Central memory CD8-positive, alpha-beta T cell (primary cell): ENCODE measurements around the gene C6orf52.
"Not testable (repeated sequence)": the region's sequence is repeated elsewhere in the genome, so short reads cannot be mapped to it uniquely, and the experiment has no call there.

ENCODE experiments used
- ATAC-seq: fragments of 150-1000 bp; cut with Tn5 transposase; replicated peaks from 2 replicates; pipeline ENCODE4 v1.10.0; 2022; ENCODE audit warnings: mild to moderate bottlenecking, moderate FRiP score, moderate number of reproducible peaks; ENCODE audit not compliant: poor library complexity, severe bottlenecking; ENCODE audit errors: extremely low read depth
- DNase-seq, 2 donors: peaks; one replicate each; pipeline ENCODE4 v3.0.0; 2021; ENCODE audit warnings: low spot score in 2 of 2
- H3K27ac Mint-ChIP-seq: one replicate; pipeline ENCODE4 v1.8.0; 2022; ENCODE audit warnings: low read depth, mild to moderate bottlenecking, moderate library complexity, mixed read lengths
- H3K27me3 Mint-ChIP-seq: one replicate; pipeline ENCODE4 v1.8.0; 2022; ENCODE audit warnings: mixed read lengths
- H3K36me3 Mint-ChIP-seq: one replicate; pipeline ENCODE4 v1.8.0; 2022; ENCODE audit warnings: mild to moderate bottlenecking, moderate library complexity, mixed read lengths; ENCODE audit not compliant: insufficient read depth
- H3K4me1 Mint-ChIP-seq: one replicate; pipeline ENCODE4 v1.8.0; 2022; ENCODE audit warnings: mixed read lengths
- H3K4me3 Mint-ChIP-seq: one replicate; pipeline ENCODE4 v1.8.0; 2022; ENCODE audit warnings: mild to moderate bottlenecking, moderate library complexity, mixed read lengths
- H3K9me3 Mint-ChIP-seq: one replicate; pipeline ENCODE4 v1.8.0; 2022; ENCODE audit warnings: mixed read lengths

Gene C6orf52

DNA sequence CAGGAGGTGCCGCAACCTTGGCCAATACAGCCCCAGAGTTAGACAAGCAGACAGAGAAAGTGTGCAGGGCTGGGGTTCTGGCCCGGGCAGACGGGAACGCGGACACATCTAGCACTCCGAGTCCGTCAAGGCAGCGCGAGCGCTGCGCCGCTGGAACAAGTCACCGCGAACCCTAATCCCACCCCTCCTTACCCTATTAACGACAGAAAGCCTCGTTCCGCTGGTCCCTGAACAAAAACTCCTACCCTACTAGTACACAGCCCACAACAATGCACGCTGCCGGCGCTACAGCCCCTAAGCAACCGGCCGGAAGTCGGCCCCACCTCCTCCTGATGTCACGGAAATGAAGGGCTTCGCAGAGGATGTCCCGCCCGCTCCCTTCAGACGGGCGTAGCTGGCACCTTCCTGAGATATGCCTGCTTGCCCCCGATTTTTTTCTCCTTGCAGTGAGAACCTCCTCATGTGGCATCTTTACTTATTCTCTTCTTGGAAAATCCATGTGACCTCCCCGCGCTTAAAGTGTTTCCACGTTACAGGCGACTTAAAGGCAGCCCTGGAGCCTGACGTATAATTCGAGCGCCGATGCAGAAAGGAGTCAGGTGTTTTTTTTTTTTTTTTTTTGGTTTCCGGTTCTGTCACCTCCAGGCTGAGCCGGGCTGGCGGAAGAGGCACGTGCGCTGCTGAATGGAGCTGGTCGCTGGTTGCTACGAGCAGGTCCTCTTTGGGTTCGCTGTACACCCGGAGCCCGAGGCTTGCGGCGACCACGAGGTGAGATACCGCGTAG lies at the start of gene C6orf52, which contains the start of gene PAK1IP1:
TSS of gene C6orf52 (minus strand) at position 315 of the 784 bp plus-strand sequence. CDS start 7,066 bp downstream, outside the sequence.
TSS of gene PAK1IP1 (plus strand) at position 671 of the 784 bp plus-strand sequence. CDS start at position 685, 14 bp downstream.
- Mint-ChIP-seq H3K27me3 (no peaks in the 10 kb centered on the region), H3K4me1 (peaks cover 26% of the 10 kb centered on the region), H3K36me3 (peaks cover 17% of the 10 kb centered on the region), H3K4me3 (peak within 1 kb of the TSS; percentile 87), H3K9me3 (no peaks in the 10 kb centered on the region), H3K27ac (peak within 1 kb of the TSS; percentile 100)
- peak; percentile 96 for ATAC-seq
- peak; percentile 90 to 93 for DNase-seq

GRCh38 chr6:10743515-10743914 lies 49.1 kb upstream of the C6orf52 start:
- no peak overlapping the region for H3K4me3 Mint-ChIP-seq
- ATAC-seq = no peak
- no peaks in the 10 kb centered on the region for H3K9me3 Mint-ChIP-seq
- no peak for DNase-seq
- H3K27me3 Mint-ChIP-seq = peaks cover 4% of the 10 kb centered on the region
- no peak overlapping the region for H3K27ac Mint-ChIP-seq
- H3K36me3 Mint-ChIP-seq = peaks cover 8% of the 10 kb centered on the region
- H3K4me1 Mint-ChIP-seq = peaks cover 15% of the 10 kb centered on the region

- ATAC-seq (no peak), DNase-seq (no peak)
- Mint-ChIP-seq H3K27ac (no peak overlapping the region), H3K4me3 (no peak overlapping the region), H3K4me1 (peaks cover 6% of the 10 kb centered on the region), H3K27me3 (peaks cover 7% of the 10 kb centered on the region), H3K36me3 (peaks cover 2% of the 10 kb centered on the region), H3K9me3 (no peaks in the 10 kb centered on the region)
Measured at GRCh38 chr6:10742251-10742650, 47.8 kb upstream of the C6orf52 start.

GRCh38 chr6:10741643-10742042 lies 47.2 kb upstream of the C6orf52 start:
- not testable (repeated sequence) for H3K36me3 Mint-ChIP-seq, ATAC-seq, H3K27ac Mint-ChIP-seq, H3K4me1 Mint-ChIP-seq, DNase-seq, H3K27me3 Mint-ChIP-seq, H3K4me3 Mint-ChIP-seq, H3K9me3 Mint-ChIP-seq

GRCh38 chr6:10740061-10740460 lies 45.6 kb upstream of the C6orf52 start:
- DNase-seq (no peak), ATAC-seq (no peak)
- H3K27ac Mint-ChIP-seq = no peak overlapping the region
- no peak overlapping the region for H3K4me3 Mint-ChIP-seq
- no peaks in the 10 kb centered on the region for H3K36me3 Mint-ChIP-seq
- H3K4me1 Mint-ChIP-seq = no peaks in the 10 kb centered on the region
- peaks cover 7% of the 10 kb centered on the region for H3K27me3 Mint-ChIP-seq
- H3K9me3 Mint-ChIP-seq = no peaks in the 10 kb centered on the region

GRCh38 chr6:10736731-10737130 lies 42.3 kb upstream of the C6orf52 start:
- no peaks in the 10 kb centered on the region for H3K9me3 Mint-ChIP-seq
- H3K36me3 Mint-ChIP-seq = peaks cover 8% of the 10 kb centered on the region
- H3K4me1 Mint-ChIP-seq = peaks cover 13% of the 10 kb centered on the region
- peaks cover 7% of the 10 kb centered on the region for H3K27me3 Mint-ChIP-seq
- ATAC-seq (no peak), DNase-seq (no peak)
- H3K27ac Mint-ChIP-seq = no peak overlapping the region
- no peak overlapping the region for H3K4me3 Mint-ChIP-seq

DNA sequence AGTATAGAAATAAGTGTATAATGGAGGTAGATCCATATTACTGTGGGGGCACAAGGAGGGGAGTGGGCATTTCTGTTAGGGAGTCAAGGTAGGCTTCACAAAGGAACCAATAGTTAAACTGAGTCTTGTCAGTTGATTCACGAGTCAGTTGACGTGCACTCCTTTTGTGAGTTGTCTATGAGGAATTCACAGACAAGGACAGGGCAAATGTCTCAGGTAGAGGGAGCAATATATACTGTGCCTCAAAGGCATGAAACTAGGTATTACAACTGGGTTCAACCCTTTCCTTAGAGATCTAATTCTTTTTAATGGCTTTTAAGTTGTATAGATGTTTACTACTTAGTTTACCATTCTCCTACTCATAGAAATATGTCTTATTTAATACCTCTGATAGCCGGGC lies 39.4 kb upstream of the C6orf52 start:
- no peaks in the 10 kb centered on the region for H3K9me3 Mint-ChIP-seq
- no peak for DNase-seq
- H3K27me3 Mint-ChIP-seq = peaks cover 6% of the 10 kb centered on the region
- peaks cover 13% of the 10 kb centered on the region for H3K4me1 Mint-ChIP-seq
- no peak overlapping the region for H3K27ac Mint-ChIP-seq
- ATAC-seq = no peak
- H3K36me3 Mint-ChIP-seq = peaks cover 10% of the 10 kb centered on the region
- H3K4me3 Mint-ChIP-seq = peak overlapping the region; percentile 64

- DNase-seq = peak in 1 of 2 donors; percentile 51
- H3K4me3 Mint-ChIP-seq = peak overlapping the region; percentile 64
- no peak overlapping the region for H3K27ac Mint-ChIP-seq
- H3K9me3 Mint-ChIP-seq = no peaks in the 10 kb centered on the region
- H3K4me1 Mint-ChIP-seq = peaks cover 14% of the 10 kb centered on the region
- H3K36me3 Mint-ChIP-seq = peaks cover 10% of the 10 kb centered on the region
- H3K27me3 Mint-ChIP-seq = peaks cover under 1% of the 10 kb centered on the region
- ATAC-seq = peak; percentile 96
Measured at GRCh38 chr6:10733151-10733715, 38.8 kb upstream of the C6orf52 start.

GRCh38 chr6:10730254-10730653 lies 35.8 kb upstream of the C6orf52 start:
- H3K27me3 Mint-ChIP-seq = peaks cover 6% of the 10 kb centered on the region
- H3K36me3 Mint-ChIP-seq = peaks cover 13% of the 10 kb centered on the region
- H3K4me3 Mint-ChIP-seq = no peak overlapping the region
- H3K4me1 Mint-ChIP-seq = peaks cover 37% of the 10 kb centered on the region
- no peaks in the 10 kb centered on the region for H3K9me3 Mint-ChIP-seq
- DNase-seq = no peak
- no peak overlapping the region for H3K27ac Mint-ChIP-seq
- ATAC-seq = no peak

- Mint-ChIP-seq H3K9me3 (no peaks in the 10 kb centered on the region), H3K27me3 (peaks cover 6% of the 10 kb centered on the region), H3K27ac (no peak overlapping the region), H3K36me3 (peaks cover 10% of the 10 kb centered on the region), H3K4me1 (peaks cover 51% of the 10 kb centered on the region), H3K4me3 (no peak overlapping the region)
- no peak for DNase-seq
- ATAC-seq = no peak
Measured at GRCh38 chr6:10725716-10726115, 31.3 kb upstream of the C6orf52 start.

- Mint-ChIP-seq H3K36me3 (peaks cover 9% of the 10 kb centered on the region), H3K27me3 (peaks cover 6% of the 10 kb centered on the region), H3K4me1 (peaks cover 54% of the 10 kb centered on the region), H3K9me3 (no peaks in the 10 kb centered on the region), H3K4me3 (no peak overlapping the region), H3K27ac (no peak overlapping the region)
- ATAC-seq = no peak
- DNase-seq = no peak
Measured at GRCh38 chr6:10725044-10725443, 30.6 kb upstream of the C6orf52 start.

GRCh38 chr6:10723567-10723881 lies 29.1 kb upstream of the C6orf52 start:
- ATAC-seq = no peak
- DNase-seq = no peak
- H3K9me3 Mint-ChIP-seq = no peaks in the 10 kb centered on the region
- H3K27me3 Mint-ChIP-seq = peaks cover 6% of the 10 kb centered on the region
- H3K27ac Mint-ChIP-seq = peak overlapping the region; percentile 90
- peaks cover 67% of the 10 kb centered on the region for H3K4me1 Mint-ChIP-seq
- peaks cover 14% of the 10 kb centered on the region for H3K36me3 Mint-ChIP-seq
- peak overlapping the region; percentile 91 for H3K4me3 Mint-ChIP-seq
